ENCODE data around the gene CCND3.

Gene CCND3

GRCh38 chr6:41941280-41942066, at the start of gene CCND3:
Gene CCND3, minus strand, starts transcription at chr6:41941808. Its CDS starts 159 bp downstream, at chr6:41941649.
- intact Hi-C loops (cut with DNase I) = no loop called here
- peak; percentile 71 to 97 (median 93) for DNase-seq

GRCh38 chr6:41986339-41986738, 44.7 kb upstream of the CCND3 start:
- intact Hi-C loops (cut with DNase I) = no loop called here

GRCh38 chr6:41984623-41985022, 43.0 kb upstream of the CCND3 start:
- intact Hi-C loops (cut with DNase I) = no loop called here
- DNase-seq = no peak

More at GRCh38 chr6:41986339-41986738, 44.7 kb upstream of the CCND3 start:
- DNase-seq = no peak

- peak in 1 of 42 donors; percentile 15 for DNase-seq
- intact Hi-C loops (cut with DNase I) = no loop called here
Observed at GRCh38 chr6:41976794-41977484, 35.3 kb upstream of the CCND3 start.

GRCh38 chr6:41975276-41975675, 33.7 kb upstream of the CCND3 start:
- intact Hi-C loops (cut with DNase I) = no loop called here
- no peak for DNase-seq

- intact Hi-C loops (cut with DNase I) = no loop called here
- no peak for DNase-seq
Observed at GRCh38 chr6:41974281-41974825, 32.7 kb upstream of the CCND3 start.

- intact Hi-C loops (cut with DNase I) = no loop called here
- peak in 1 of 42 donors; percentile 6 for DNase-seq
Observed at GRCh38 chr6:41972826-41973225, 31.2 kb upstream of the CCND3 start.

GRCh38 chr6:41970436-41970846, 28.8 kb upstream of the CCND3 start:
- intact Hi-C loops (cut with DNase I) = no loop called here
- DNase-seq = peak in 8 of 42 donors; percentile 3 to 45 (median 16)

GRCh38 chr6:41967312-41968287, 26.0 kb upstream of the CCND3 start:
- no peak for DNase-seq
- intact Hi-C loops (cut with DNase I) = no loop called here

GRCh38 chr6:41966961-41967311, 25.3 kb upstream of the CCND3 start:
- DNase-seq = no peak
- intact Hi-C loops (cut with DNase I) = no loop called here

- no peak for DNase-seq
- intact Hi-C loops (cut with DNase I) = no loop called here
Observed at GRCh38 chr6:41966214-41966920, 24.8 kb upstream of the CCND3 start.

GRCh38 chr6:41965429-41966213, 24.0 kb upstream of the CCND3 start:
- no peak for DNase-seq
- intact Hi-C loops (cut with DNase I) = no loop called here

GRCh38 chr6:41964201-41964887, 22.7 kb upstream of the CCND3 start:
- DNase-seq = no peak
- intact Hi-C loops (cut with DNase I) = no loop called here

GRCh38 chr6:41963371-41963770, 21.8 kb upstream of the CCND3 start:
- intact Hi-C loops (cut with DNase I) = no loop called here
- DNase-seq = no peak

GRCh38 chr6:41960028-41960427, 18.4 kb upstream of the CCND3 start:
- no peak for DNase-seq
- intact Hi-C loops (cut with DNase I) = no loop called here

- intact Hi-C loops (cut with DNase I) = no loop called here
- no peak for DNase-seq
Observed at GRCh38 chr6:41958022-41958856, 16.6 kb upstream of the CCND3 start.
